Fibroblast of lung (primary cell): ENCODE measurements around the gene LTBP1.

Experiments
- EZH2 ChIP-seq: IDR thresholded peaks from 2 replicates; pipeline ENCODE4 v1.5.1; 2012; ENCODE audit warnings: low read length, control low read depth, mild to moderate bottlenecking; ENCODE audit errors: missing control alignments
- TF ChIP-seq, protein P1 (sequence below), 2 donors: IDR thresholded peaks in 1 of 2; conservative IDR thresholded peaks in 1 of 2; 1 replicate in 1 of 2; 2 replicates in 1 of 2; pipeline ENCODE4 v1.5.1; 2011 to 2012; ENCODE audit warnings: low read length in 2 of 2, control low read depth in 1 of 2, inconsistent platforms in 1 of 2, low read depth in 1 of 2, mild to moderate bottlenecking in 1 of 2

GRCh38 chr2:33421820-33422219 lies 475.1 kb downstream of the LTBP1 start:
- TF ChIP-seq, protein P1, sequence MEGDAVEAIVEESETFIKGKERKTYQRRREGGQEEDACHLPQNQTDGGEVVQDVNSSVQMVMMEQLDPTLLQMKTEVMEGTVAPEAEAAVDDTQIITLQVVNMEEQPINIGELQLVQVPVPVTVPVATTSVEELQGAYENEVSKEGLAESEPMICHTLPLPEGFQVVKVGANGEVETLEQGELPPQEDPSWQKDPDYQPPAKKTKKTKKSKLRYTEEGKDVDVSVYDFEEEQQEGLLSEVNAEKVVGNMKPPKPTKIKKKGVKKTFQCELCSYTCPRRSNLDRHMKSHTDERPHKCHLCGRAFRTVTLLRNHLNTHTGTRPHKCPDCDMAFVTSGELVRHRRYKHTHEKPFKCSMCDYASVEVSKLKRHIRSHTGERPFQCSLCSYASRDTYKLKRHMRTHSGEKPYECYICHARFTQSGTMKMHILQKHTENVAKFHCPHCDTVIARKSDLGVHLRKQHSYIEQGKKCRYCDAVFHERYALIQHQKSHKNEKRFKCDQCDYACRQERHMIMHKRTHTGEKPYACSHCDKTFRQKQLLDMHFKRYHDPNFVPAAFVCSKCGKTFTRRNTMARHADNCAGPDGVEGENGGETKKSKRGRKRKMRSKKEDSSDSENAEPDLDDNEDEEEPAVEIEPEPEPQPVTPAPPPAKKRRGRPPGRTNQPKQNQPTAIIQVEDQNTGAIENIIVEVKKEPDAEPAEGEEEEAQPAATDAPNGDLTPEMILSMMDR (conservative IDR thresholded peaks at IDR 0.05 in 1 of 2, IDR thresholded peaks at IDR 0.05 in 1 of 2; ENCODE audit: low read depth in 1 of 2, low read length in 2 of 2): no peak
- TF ChIP-seq EZH2: no peak
